GM21723 (cell line): ENCODE results near the gene RPS24.
"Not testable (repeated sequence)": the region's sequence is repeated elsewhere in the genome, so short reads cannot be mapped to it uniquely, and the experiment has no call there.

Experiments used
- ATAC-seq: cut with Tn5 transposase; IDR thresholded peaks from one replicate; pipeline ENCODE4 v1.9.1; 2021; ENCODE audit warnings: mild to moderate bottlenecking, moderate library complexity; ENCODE audit not compliant: unreplicated experiment

RPS24 gene

DNA sequence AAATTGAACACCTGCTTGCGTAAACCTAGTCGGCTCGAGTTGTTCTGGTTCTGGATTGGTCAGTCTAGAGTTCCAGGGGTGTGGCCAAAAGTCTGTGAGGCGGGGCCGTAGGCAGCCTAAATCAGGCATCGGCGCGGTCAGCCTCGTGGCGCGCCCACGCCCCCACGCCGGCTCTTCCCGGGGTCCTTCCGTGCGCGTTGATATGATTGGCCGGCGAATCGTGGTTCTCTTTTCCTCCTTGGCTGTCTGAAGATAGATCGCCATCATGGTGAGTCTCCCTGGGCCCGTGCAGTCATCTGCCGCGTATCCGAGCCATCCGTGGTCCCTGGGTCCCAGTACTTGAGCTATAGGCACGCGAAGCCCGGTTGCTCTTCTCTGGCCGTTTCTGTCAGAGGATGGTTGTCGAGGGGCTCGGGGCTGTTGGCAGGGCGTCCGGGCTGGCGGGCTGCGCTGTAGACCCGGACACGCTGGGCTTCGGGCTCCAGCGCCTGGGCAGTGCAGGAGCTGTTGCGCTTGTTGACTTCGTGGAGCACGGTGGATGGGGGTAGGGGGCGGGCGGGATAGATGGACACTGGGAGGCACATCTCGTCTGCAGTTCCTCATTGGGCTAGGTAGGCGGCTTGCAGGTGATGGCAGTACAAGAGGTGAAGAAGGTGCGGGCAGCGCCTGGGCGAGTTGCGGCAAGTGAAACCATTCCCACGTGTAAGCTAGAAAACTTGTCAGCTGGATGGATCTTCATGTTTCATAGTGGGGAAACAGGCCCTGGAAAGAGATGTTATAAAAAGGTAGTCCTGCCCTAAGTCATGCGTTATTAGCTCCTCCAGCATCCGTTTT is at the start of gene RPS24:
RPS24 (plus strand) TSS at position 227 of the 834 bp plus-strand sequence; CDS start at position 266, 39 bp downstream.
- ATAC-seq = peak; percentile 79

DNA sequence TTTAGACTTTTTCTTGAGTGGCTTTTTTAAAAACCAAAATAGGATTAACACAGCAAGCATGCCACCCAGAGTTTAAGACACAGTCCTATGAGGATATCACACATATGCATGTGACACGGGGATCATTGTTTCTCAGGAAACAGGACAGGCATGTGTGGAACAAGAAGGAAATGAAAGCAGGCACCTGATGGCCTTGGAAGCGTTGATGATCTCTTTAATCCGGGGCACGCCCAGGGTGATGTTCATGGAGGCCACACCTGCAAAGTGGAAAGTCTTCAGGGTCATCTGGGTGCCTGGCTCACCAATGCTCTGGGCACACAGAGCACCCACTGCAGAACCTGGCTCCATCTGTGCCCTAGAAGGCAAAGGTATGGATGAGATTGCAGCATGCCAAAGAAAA is 48.7 kb upstream of the RPS24 start:
- no peak for ATAC-seq

DNA sequence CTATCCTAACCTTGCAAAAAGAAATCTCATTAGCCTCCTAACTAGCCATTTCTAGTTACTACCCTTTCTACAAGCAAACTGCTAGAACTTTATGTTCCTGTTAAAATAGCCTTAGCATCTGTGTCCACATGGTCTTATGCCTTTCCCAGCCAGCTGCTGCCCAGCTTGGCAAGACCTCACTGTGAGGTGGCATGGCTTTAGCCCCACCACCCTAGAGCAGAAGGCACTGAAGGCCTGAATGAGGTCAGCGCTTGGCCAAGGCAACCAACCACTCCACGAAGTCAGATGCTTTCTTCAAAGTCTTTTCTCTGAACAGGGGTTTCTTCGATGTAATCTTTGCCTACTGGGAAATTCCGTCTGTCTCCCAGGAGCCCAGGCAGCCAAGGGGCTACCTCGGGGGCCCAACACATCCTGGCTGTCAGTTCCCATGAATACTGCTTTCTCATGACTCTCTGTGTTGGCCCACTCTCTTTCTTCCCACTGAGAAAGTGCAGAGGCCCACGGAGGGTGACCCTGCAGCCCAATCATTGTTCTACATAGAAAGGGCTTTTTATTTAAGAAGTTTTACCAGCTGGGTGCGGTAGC is 45.9 kb upstream of the RPS24 start:
- ATAC-seq = no peak

DNA sequence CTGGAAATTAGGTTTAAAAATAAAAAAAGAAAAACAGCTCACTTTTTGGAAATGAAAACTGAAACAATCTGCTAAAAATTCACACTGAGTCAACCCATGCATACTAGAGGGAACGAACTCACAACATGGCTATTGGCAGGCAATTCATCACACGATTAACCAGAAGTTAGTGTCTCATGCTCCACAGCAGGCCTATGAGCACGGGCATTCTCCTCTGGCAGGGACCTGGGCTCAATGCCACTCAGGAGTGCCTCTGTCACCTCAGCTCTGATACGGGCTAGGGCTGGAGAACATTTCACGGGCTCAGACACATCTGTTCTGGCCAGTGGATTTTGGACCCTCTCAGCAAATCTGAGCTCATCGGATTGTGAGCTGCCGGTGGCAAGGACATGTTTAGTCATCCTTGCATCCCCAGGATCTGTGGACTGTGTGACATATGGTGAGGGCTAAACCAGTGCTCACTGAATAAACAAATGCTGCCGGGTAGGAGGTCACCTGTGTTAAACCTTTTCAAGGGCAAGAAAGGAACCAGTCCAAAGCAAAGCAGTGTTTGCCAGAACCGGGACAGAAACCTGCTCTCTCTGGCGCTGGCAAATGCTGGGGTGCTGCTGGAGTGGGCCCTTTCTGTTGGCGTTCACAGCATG is 44.5 kb upstream of the RPS24 start:
- no peak for ATAC-seq

DNA sequence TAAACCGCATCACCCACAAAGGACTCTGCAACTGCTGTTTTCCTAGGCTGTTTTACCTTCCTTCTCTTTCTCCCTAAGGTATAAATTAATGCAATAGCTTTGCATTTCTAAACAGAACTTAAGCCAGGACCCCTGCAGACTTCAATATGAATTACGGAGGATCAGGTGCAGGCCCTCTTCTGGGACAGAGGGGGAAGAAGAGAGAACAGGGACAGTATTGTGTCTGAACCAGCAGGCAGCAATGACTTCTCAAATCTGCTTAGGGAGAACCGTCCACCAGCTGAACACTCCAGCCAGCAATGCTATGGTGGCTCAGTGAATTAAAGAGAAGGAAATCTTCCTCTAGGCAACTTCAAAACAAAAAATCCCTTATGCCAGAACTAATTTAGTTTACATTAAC is 40.0 kb upstream of the RPS24 start:
- ATAC-seq = no peak

DNA sequence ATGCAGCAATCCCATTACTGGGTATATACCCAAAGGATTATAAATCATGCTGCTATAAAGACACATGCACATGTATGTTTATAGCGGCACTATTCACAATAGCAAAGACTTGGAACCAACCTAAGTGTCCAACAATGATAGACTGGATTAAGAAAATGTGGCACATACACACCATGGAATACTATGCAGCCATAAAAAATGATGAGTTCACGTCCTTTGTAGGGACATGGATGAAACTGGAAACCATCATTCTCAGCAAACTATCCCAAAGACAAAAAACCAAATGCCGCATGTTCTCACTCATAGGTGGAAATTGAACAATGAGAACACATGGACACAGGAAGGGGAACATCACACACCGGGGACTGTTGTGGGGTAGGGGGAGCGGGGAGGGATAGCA is 34.9 kb upstream of the RPS24 start:
- ATAC-seq = not testable (repeated sequence)

DNA sequence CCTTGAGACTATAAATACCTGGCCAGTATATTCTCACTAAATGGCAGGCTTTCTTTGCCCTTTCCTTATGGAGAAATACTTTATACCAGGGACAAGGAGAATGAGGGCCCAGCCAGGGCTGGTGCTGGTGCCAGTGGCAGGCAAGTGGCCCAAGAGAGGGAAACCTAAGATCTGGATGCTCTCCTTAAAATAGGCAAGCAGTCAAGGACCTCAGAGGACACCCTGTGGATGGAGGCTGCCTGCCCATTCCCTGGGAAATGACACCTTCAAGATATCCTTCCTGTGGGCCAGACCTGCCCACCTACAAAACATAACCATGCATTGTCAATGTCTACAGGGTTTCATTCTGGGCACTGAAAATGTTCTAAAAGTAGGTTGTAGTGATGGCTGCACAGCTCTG is 33.5 kb upstream of the RPS24 start:
- ATAC-seq = no peak

DNA sequence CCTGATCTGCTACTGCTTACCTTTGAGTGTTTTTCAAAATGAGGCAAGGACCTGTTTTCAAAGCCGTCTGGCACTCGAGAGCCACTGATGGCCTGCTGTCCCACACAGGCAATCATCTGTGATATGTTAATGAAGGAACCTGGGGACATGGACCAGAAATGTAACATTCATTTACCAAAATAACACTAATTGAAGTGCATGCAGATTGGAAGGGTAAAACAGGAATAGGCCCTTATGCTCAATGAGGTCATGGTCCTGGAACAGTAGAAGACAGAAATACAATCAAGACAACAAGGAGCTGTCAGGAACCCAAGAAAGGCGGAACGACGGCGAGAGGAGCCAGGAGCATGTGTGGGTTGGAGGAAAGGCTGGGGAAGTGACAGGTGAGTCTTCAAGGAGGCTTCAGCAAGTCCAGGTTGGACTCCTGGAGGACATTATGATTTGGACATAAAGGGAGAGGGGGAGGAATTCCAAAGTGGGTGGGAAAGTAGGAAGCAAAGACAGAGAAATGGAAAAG is 32.6 kb upstream of the RPS24 start:
- no peak for ATAC-seq

DNA sequence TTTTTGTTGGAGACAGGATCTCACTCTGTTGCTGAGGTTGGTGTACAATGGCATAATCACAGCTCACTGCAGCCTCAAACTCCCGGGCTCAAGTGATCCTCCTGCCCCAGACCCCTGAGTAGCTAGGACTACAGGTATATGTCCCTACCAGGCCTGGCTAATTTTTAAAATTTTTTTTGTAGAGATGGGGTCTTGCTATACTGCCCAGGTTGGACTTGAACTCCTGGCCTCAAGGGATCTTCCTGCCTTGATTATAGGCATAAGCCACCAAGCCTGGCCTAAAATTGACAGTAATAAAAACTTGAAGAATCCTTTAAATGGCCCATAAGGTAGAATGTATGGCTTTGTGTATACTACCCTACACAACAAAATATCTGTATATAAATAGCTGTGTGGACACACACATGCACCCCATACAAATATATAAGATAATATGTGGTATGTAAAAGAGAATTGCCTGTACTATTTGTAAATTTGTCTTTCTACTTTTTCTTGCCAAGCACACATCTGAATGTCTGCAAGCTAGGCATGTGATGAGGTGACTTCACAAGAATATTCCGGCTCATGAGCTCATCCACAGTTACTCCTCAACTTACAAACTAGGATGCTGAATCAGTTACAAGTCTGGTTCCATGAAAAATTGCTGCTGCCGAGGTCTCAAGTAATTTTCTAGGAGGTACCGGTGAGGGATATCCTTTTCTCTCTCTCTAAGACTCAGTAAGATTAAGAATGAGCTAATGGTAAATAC is 30.9 kb upstream of the RPS24 start:
- no peak for ATAC-seq

DNA sequence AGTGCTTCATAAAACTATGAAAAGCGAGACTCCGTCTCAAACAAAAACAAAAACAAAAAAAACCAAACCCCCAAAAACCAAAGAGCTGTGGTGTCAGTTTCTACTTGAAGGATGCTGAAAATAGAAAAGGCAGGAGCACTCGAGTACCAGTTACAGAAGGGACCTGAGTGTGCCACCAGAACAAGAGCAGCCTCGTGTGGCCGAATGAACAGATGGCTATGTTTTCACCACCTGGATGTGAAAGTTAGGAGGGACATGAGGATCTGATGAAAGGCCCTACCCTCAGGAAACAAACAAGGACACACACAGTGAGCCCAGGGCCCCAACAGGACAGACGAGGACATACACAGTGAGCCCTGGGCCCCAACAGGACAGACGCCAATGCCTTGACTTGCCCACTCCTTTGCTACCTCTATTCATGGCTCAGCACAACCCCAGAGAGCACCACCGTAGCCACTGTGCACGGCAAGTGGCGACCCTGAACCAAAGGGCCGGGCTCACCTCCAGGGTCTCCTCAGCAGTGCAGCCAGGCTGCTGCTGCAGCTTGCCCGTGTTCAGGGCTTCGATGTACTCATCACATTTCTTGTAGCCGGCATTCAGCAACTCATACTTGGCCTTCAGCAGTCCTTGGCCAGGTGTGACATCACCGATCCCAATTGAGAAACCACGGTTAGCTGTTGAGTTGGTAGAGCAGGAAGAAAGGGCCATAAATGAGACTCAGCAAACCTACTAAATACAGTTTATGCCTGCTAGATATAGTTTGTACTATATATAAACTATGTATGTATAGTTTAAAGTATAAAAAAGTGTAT is 29.2 kb upstream of the RPS24 start:
- ATAC-seq = no peak

DNA sequence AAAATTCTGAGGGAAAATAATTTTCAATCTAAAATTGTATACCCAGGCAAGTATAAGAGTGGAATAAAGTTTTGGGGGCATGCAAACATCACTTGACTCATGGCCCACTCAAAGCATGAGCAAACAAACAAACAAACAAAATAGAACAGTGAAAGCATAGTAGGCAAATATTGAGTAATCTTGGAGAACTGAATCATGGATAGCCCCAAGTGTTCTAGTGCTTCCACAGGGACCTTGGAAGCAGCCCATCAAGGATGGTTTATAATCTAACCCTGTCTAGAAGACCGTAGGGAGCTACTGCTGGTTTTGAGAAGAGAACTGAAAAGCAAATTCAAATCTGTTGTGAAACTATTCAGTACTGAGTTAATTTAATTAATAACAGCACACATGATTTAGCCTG is 26.5 kb upstream of the RPS24 start:
- no peak for ATAC-seq

DNA sequence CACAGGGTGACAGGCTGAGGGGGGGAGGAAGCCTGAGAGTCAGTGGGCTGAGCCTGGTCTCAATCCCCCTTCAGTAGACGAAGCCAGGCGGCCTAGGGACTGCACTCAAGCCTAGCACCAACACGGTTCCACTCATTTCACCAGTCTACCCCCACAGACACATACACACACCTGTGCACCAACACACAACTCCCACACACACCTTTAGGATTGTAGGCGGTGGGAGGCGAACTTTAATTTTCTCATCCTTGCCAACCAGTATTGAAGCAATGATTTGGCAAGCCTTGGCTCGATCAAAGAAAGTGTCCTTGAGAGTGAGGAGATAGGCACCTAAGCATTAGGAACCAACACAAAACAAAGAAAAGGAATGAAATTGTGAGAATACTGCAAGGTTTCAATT is 24.0 kb upstream of the RPS24 start:
- ATAC-seq = no peak

DNA sequence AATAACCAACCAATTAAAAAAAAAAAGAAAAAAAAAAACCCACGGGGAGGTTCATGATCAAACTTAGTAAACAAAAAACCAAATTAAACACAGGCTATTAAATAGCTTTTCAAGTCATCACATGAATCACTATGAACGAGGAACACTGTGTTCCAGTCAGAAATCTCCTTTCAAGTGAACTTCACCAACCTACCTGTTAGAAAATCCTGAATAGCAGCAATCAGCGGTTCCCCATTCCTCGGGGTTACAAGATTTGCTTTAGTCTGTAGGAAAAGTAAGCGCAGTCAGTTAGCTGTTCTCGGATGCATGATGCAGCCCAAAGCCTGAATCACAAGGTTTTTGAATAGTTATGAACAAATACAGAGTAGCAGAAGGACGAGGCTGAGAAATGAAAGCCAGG is 23.4 kb upstream of the RPS24 start:
- no peak for ATAC-seq

DNA sequence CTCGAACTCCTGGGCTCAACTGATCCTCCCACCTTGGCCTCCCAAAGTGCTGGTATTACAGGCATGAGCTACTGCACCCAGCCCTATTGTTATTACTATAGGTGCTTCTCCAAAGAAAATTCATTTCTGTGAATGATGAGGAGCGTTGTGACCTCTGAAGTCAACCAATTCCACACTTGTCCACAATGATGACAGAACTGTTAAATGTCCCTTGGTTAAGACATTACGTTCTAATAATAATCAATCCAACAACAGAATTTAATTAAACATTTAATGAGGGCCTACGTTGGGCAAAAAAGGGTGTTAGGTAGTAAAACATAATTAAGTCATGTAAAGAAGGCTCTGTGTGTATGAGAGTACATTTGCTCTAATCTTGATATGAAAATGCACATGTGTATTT is 22.6 kb upstream of the RPS24 start:
- ATAC-seq = no peak

DNA sequence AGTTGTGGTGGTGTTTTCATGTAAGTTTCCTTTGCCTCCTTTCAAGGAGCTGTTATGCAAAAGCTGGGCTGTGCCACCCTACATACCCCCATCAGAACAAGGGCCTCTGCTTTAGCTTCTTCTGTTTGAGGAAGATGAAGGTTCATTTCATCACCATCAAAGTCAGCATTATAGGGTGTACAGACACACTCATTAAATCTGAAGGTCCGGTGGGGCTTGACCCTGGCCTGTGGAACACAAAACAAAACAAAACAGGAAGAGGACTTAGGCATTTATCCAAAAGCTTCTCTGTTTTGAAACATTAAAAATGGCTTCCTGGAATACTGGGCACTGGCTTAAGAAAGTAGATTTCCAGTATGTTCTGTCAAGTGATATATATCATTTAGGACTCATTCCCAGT is 20.1 kb upstream of the RPS24 start:
- no peak for ATAC-seq

DNA sequence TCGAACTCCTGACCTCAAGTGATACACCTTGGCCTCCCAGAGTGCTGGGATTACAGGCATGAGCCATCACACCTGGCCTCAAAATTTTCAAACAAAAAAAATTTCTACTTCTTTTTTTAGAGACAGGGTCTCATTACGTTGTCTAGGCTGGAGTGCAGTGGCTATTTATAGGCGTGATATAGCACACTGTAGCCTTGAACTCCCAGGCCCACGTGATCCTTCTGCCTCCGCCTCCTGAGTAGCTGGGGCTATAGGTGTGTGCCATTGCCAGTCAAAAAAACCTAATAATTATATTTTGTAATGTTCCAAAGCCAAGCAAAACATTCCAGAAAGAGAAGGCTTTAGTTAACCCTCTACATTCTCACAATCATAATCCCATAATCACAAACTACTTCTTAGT is 18.1 kb upstream of the RPS24 start:
- ATAC-seq = no peak

DNA sequence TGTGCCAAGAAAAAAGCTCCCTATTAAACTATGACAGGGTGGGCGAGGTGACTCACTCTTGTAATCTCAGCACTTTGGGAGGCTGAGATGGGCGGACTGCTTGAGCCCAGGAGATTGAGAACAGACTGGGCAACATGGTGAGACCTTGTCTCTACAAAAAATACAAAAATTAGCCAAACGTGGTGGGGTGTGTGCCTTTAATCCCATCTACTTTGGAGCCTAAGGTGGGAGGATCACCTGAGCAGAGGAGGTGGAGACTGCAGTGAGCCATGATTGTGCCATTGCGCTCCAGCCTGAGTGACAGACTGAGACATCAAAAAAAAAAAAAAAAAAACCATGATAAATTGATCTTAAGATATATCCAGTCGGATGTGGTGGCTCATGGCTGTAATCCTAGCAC is 15.8 kb upstream of the RPS24 start:
- ATAC-seq = no peak

DNA sequence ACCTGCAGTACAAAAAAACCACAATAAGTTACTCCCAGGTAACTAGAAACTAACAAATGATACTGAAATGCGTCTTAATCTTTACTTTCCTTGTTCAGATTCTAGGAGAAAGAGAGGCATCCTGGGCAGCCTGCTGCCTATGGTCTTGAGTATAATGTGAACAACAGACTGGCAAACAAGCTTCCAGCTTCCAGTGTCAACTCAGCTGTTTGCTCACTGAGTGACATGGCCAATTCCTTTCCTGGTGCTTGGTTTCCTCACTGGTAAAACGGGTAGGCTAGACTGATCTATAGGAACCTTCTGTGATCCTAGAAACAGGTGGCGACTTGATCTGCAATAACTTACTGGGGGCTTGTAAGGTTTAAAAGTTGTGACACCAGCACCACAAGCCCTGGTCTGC is 14.4 kb upstream of the RPS24 start:
- no peak for ATAC-seq

DNA sequence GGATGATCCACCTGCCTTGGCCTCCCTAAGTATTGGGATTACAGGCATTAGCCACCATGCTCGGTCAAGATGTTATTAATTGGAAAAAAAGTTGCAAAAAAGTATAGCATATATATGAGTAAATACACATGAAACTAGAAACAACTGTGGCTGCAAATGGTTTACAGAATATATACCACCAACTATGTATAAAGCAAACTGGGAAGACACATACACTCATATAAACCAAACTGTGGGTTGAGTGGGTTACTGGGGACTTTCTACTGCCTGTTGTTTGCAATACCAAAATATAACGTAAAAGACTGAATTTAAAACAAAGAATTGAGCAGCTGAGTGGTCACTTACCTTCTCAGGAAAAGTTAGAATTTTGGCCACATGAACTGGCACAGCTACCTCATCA is 12.5 kb upstream of the RPS24 start:
- no peak for ATAC-seq

DNA sequence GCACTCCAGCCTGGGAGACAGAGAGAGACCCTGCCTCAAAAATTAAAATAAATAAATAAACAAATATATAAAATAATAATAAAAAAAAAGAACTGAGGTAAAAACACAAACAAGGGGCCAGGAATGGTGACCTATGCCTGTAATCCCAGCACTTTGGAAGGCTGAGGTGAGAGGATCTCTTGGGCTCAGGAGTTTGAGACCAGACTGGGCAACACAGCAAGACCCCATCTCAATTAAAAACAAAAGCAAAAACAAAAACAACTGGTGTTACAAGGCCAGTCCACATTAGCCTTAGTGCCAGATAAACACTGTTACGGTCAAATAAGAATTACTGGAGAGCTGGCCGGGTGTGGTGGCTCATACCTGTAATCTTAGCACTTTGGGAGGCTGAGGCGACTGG is 9.9 kb upstream of the RPS24 start:
- ATAC-seq = no peak
